Endometrial microvascular endothelial cells (primary cell): ENCODE measurements around the gene CD93. TPM values are rescaled to one million over a fixed set of nuclear protein-coding genes. Genes with fewer than 3 reads are reported as not detected.

Experiments
- in situ Hi-C: cut with HindIII; loops from 2 replicates; pipeline ENCODE4 v1.10.0; 2017; ENCODE audit warnings: low sequenced_read_pairs, low pct_unique_long_range_greater_than_20kb; ENCODE audit errors: inconsistent ontology term
- total RNA-seq: library from RNA; depleted of rRNA; stranded (reverse); fragments of >200 nt; gene quantifications from one replicate; pipeline ENCODE4 v1.2.3, GENCODE V29; 2015; ENCODE audit errors: inconsistent ontology term

Gene CD93
- total RNA-seq, 1 donor from 2014 or later = 477 TPM

- in situ Hi-C loops = no loop called here
Measured at GRCh38 chr20:23122321-23122720, 36.2 kb upstream of the CD93 start.

GRCh38 chr20:23121751-23122320, 35.7 kb upstream of the CD93 start:
- in situ Hi-C loops = no loop called here

- in situ Hi-C loops = no loop called here
Measured at GRCh38 chr20:23120936-23121750, 35.0 kb upstream of the CD93 start.

- in situ Hi-C loops = no loop called here
Measured at GRCh38 chr20:23120261-23120660, 34.1 kb upstream of the CD93 start.

- in situ Hi-C loops = no loop called here
Measured at GRCh38 chr20:23119456-23120216, 33.5 kb upstream of the CD93 start.

- in situ Hi-C loops = no loop called here
Measured at GRCh38 chr20:23118766-23119165, 32.6 kb upstream of the CD93 start.

- in situ Hi-C loops = no loop called here
Measured at GRCh38 chr20:23118144-23118543, 32.0 kb upstream of the CD93 start.

- in situ Hi-C loops = no loop called here
Measured at GRCh38 chr20:23117738-23118137, 31.6 kb upstream of the CD93 start.

GRCh38 chr20:23116311-23117089, 30.4 kb upstream of the CD93 start:
- in situ Hi-C loops = no loop called here

- in situ Hi-C loops = no loop called here
Measured at GRCh38 chr20:23115822-23116221, 29.7 kb upstream of the CD93 start.

- in situ Hi-C loops = no loop called here
Measured at GRCh38 chr20:23114448-23115082, 28.4 kb upstream of the CD93 start.

GRCh38 chr20:23114018-23114417, 27.9 kb upstream of the CD93 start:
- in situ Hi-C loops = no loop called here

GRCh38 chr20:23112595-23112994, 26.5 kb upstream of the CD93 start:
- in situ Hi-C loops = no loop called here

GRCh38 chr20:23111944-23112342, 25.8 kb upstream of the CD93 start:
- in situ Hi-C loops = no loop called here

- in situ Hi-C loops = no loop called here
Measured at GRCh38 chr20:23111307-23111943, 25.3 kb upstream of the CD93 start.

GRCh38 chr20:23108871-23109270, 22.7 kb upstream of the CD93 start:
- in situ Hi-C loops = no loop called here

- in situ Hi-C loops = no loop called here
Measured at GRCh38 chr20:23107466-23107865, 21.3 kb upstream of the CD93 start.

GRCh38 chr20:23106271-23106851, 20.2 kb upstream of the CD93 start:
- in situ Hi-C loops = no loop called here
